GM19025 (cell line): ENCODE results near the gene NAV2.

Source experiments
- ATAC-seq: cut with Tn5 transposase; IDR thresholded peaks from one replicate; pipeline ENCODE4 v1.9.1; 2021; ENCODE audit warnings: mild to moderate bottlenecking, low read depth, moderate library complexity; ENCODE audit not compliant: unreplicated experiment

Gene NAV2

DNA sequence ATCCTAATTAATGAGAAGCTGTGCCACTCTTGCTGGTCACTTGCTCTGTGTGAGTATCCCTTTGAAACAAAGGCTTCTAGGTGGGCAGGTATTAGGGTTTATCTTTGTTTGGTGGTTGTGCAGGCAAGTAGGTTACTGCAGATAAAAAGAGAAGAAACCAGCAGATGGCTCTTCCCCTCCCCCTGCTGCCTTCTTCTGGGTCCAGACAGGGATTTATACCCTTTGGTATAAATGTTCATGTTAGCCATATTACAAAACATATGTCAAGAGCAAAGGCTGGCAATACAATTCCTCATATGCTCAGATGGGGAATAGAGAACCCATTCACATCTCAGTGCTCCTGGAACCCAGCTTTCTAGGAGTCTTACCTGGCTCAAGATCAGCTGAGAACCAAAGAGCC is 109.9 kb downstream of the NAV2 start:
- ATAC-seq, result no peak

GRCh38 chr11:19826606-19827005 is 114.0 kb downstream of the NAV2 start:
- no peak for ATAC-seq

DNA sequence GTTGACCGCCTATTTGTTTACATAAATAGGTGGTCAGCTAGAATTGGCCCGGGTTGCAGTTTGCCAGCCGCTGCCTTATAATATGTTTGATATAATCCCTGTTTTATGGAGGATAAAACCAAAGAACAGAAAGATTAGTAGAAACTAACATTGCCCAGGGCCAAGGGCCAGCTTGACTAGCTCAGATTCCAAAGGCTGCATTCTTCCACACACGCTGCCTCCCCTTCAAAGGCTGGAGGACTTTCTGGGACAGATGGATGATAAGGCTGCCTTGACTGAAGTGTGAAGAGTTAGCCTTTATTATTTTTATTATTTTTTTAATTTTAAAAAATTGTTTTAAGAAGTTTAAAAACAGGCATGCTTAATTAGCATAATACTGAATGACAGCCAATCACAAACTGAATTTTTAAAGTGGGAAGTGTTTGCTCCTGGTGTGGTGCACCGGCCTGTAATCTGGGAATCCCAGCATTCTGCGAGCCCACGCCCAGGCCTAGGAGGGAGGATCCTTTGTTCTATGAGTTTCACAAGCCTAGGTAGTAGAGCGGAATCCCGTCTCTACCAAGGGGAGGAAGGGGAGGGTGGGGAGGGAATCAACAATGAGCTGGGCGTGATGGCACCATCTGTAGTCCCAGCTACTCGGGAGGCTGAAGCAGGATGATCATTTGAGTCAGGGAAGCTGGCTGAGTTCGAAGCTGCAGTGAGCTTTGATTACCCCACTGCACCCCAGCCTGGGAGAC is 114.9 kb downstream of the NAV2 start:
- no peak for ATAC-seq

DNA sequence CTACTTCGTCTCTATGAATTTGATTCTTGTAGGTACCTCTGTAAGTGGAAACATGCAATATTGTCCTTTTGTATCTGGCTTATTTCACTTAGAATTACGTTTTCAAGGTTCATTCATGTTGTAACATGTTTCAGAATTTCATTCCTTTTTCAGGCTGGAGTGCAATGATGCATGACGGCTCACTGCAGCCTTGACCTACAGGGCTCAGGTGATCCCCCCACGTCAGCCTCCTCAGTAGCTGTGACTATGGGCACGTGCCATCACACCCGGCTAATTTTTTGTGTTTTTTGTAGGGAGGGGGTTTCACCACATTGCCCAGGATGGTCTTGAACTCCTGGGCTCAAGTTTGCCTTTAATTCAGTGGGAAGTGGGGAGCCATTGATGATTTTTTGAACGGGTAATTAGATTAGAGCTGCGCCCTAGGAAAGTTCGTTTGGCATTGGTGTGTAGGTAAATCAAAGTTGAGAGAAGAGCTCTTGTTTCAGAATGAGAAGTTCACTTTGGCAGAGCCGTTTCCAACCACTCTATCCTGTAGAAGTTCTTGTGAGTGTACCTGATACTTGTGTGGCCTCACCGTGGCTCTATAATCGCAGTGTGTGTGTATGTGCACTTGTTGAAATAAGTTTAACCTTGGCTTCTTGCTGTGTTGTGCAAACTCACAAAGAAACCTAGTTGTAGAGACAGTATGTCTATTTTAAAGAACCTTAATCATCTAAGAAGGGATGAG is 115.9 kb downstream of the NAV2 start:
- ATAC-seq, result no peak

DNA sequence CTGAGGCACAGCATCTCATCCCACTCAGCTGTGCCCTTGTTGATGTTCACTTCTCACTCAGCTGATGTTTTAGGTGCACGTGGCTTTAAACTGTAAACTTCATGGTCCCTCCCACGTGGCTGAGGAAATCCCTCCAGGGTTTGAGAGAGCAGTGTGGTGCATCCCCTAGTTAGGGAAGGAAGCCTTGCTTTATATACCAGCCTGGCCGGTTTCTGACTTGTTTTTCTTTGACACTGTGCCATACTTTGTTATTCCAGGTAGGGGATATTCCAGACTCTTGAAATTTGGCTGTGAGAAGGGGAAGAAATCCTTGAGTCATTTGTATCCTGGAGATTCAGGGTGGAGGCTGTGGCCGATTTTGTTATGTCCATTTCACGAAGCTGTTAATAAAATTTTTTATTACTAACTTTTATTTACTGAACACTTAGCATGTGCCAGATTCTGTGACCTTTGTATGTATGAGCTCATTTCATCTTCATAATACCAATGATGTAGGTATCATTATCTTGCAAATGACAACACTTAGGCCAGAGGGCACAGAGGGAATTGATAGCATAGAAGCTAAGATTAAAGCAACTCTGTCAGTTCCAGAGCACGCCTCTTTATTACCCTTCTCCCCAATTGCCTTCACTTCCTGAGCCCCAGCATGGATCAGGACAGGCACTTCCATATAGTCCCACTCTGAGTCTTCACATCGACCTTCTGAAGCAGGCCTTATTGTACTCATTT is 116.6 kb downstream of the NAV2 start:
- ATAC-seq, result no peak

DNA sequence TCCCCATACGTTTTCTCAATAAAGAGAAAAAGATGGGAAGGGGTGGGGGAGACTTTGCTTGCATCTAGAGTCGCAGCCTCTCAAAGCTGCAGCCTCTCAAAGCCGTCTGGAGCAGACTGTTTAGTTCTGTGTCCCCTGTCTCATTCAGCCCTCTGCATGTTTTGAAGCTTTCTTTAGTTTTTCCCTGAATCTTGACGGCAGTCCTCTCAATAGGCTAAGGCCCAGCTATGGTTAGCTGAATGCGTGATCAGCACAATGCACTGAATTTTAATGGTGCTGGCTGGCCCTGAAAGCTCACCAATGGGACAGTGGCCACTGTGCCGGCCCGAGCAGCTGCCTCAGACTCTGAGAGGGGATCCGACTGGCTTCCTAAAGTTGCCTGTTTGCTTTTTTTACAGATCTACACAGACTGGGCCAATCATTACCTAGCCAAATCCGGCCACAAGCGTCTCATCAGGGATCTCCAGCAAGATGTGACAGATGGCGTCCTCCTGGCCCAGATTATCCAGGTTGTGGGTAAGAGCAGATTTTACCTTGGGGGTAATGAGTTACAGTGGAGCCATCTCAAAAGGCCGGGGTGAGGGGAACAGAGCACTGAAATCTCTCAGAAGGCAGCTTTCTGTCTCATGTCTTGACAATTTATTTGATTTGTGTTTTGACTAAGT is 119.6 kb downstream of the NAV2 start:
- no peak for ATAC-seq

DNA sequence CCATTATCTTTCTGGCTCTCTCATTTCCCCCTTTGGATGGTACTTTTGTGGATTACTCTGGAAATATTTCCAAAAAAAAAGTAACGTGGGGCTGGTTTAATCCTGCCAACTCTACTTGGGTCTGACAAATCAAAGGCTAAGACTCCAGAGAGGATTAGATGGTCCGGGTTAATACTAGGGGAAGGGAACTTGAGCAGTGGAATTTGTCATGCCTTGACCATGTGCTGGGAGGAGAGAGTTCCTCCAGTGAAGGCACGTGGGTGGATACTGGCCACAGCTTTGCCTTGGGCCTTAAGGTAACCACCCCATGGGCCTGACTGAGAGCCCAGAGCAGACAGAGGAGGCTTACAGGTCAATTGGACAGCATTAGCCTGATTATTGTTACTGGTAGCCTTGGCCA is 120.3 kb downstream of the NAV2 start:
- no peak for ATAC-seq

DNA sequence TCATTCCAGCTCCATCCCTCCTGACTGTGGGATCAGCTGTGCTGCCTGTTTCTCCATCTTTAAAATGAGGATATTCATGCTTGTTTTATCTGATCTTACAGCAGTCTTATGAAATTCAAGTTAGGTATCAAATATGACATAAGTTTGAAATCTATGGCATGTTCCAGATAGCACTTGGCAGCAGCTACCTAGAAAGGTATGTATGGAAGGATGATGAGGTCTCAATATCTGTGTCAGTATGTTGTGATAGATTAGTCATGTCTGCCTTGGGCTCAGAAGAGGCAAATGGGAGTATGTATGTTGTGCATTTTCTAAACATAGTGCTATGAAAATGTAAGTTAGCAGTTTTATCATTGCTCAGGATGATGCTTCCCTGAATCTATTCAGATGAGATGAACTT is 122.1 kb downstream of the NAV2 start:
- no peak for ATAC-seq

- no peak for ATAC-seq
Measured at GRCh38 chr11:19836666-19837065, 124.0 kb downstream of the NAV2 start.

- no peak for ATAC-seq
Measured at GRCh38 chr11:19838994-19839768, 126.5 kb downstream of the NAV2 start.

GRCh38 chr11:19840961-19841360 is 128.3 kb downstream of the NAV2 start:
- ATAC-seq, result no peak

DNA sequence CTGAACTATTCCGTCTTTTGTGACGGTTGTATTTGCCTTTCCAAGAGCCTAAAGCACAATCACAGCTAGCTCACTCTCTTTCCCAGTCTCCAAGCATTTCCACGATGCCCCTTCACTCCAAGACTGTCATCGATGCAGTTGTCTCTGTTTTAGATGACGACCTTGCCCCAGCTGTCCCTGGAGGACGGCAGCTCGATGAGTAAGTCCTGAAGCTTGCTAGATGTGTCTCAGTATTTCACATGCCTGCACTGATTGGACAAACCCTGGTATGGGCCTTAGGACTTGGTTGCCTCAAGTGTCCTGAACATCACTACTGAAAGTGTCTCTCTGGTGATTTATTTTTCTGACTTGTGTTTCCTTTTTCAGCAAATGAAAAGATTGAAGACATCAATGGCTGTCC is 129.9 kb downstream of the NAV2 start:
- ATAC-seq, result no peak

DNA sequence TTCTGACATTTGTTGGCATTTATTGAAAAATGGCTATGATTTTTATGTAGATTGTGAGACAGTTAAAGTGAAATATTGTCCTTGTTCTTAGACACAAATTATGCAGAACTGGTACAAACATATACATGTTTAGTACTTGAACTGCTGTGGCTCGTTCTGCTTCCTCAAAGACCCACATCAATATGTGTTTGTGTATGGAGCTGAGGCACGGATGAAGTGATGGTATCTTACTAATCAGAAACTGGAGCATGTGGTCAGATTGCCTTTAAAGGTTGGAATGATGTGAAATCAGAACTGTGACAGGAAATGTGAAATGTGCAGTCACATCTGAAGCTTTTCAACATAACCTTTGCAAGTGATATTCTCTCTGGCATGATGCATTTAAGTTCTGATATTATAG is 130.4 kb downstream of the NAV2 start:
- ATAC-seq, result no peak

- ATAC-seq, result no peak
Measured at GRCh38 chr11:19844012-19844411, 131.4 kb downstream of the NAV2 start.

DNA sequence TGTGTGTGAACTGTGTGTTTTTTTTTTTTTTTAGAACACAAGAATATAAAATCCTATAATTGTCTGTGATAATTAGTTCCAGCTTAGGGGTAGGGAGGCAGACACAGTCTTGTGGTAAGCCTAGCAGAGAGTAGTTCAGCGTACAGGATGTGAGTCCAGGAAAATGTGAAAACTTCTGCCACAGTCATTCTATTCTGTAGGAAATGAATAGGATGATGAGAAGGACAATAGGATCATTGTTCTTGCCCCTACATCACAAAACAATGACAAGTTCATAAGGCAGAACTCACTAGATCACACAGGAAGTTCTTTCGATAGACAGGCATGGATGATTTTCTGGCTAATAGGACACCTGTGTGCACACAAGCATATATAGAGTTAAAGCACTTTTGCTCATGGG is 132.2 kb downstream of the NAV2 start:
- ATAC-seq, result no peak

DNA sequence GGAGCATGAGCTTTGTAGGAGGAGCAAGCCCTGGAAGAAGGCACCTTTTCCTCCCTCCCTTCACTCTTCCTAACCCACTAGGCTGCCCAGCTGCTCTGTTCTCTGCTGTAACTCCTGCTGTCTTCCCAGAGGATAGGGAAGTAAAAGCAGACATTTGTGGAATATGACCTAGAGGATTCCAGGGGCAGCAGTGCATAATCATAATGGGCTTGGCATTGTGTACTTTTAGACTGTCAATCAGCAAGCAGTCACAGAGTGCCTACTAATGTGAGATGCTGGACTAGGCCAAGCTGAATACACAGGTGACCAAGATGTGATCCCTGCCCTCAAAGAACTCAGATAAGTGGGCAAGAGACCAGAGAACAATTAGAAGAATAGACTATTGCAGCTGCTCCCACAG is 133.0 kb downstream of the NAV2 start:
- ATAC-seq, result no peak

DNA sequence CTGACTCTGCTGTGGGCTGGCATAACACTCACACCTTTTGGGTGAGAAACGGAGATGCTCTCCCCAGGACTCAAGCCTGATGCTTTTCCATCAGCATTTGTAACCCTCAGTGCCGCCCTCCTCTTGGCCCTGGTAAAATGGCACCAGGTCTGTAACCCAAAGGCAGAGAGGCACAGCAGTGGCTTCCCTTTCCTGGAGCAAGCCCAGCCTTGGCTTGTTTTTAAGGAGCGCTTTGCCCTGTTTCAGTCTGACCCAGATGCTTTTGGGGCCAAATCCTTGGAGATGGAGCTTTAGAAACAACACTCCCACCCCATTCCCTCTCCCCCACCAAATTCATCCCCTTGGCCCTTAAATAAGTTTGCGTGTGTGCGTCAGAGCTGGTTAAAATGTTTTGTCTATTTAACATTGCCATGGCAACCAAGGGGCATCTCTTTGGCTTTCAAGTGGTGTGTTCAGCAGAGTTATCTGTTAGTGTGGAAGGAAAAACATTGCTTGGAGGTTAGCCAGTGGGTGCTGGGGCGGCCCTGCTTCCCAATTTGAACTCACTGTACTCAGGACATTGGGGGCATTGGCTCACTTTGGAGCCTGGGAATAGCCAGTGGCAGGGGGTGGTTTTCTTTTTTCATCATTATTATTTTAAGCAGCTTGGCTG is 134.1 kb downstream of the NAV2 start:
- no peak for ATAC-seq

GRCh38 chr11:19848219-19848618 is 135.6 kb downstream of the NAV2 start:
- no peak for ATAC-seq

DNA sequence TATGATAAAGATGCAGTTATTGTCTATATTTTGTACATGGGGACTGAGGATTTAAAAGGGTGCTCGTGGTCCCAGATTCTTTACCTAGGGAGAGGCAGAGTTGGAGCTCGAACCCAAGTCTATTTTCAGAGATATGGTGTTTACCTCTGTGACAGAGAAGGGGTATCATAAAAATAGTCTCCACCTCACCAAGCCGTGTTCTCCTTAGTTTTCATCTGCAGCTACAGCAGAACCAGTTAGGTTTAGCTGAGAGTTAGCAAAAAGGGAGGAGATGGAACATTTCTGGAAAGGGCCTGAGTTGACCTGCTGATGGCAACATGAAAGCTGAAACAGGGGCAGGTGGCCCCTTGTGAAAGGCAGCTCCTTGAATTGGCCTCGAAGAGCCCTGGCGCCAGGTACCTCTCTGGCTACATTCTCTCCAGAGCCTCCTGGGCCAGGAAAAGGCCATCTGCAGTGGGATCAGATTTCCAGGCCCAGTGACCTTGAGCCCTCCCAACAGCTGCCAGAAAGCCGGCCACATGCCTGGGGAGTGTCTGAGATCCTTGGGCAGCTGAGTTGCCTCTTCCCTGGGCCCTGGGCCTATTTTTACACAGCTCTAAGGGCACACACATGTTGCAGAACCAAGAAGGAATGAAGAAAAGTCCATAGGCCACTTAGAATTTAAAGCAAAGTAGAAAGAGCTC is 136.6 kb downstream of the NAV2 start:
- no peak for ATAC-seq
